Prostate gland (tissue), 2 donors: ENCODE results near the gene ATF5.

Experiments used
- CTCF ChIP-seq, 4 experiments: fragments of 200-600 bp in 2 of 4; fragments of 450-650 bp in 2 of 4; sonication (generic) in 2 of 4; IDR thresholded peaks; 1 replicate in 3 of 4; 2 replicates in 1 of 4; pipeline ENCODE4 v1.5.1; 2016 to 2019; ENCODE audit warnings: antibody characterized with exemption in 4 of 4, mild to moderate bottlenecking in 2 of 4, moderate library complexity in 2 of 4
- POLR2AphosphoS5 ChIP-seq: sonication (generic); formaldehyde crosslinking; IDR thresholded peaks from one replicate; pipeline ENCODE4 v1.6.1; 2017; ENCODE audit warnings: antibody characterized with exemption

GRCh38 chr19:49881186-49881585 lies 47.8 kb upstream of the ATF5 start:
- TF ChIP-seq CTCF (IDR thresholded peaks at IDR 0.05) = no peak
- TF ChIP-seq POLR2AphosphoS5 = no peak
